A549 (cell line): ENCODE measurements around the gene SLC6A7.

Experiments
- CTCF ChIP-seq: fragments of >200 bp; sonication (Bioruptor Twin); formaldehyde crosslinking; IDR thresholded peaks from 3 replicates; pipeline ENCODE4 v1.5.1; 2016
- E2F6 ChIP-seq: IDR thresholded peaks from 2 replicates; pipeline ENCODE4 v1.6.1; 2012; ENCODE audit warnings: low read depth, borderline replicate concordance
- EP300 ChIP-seq, 2 experiments: fragments of >200 bp; sonication (Bioruptor Twin); formaldehyde crosslinking; IDR thresholded peaks; 2 replicates in 1 of 2; 3 replicates in 1 of 2; pipeline ENCODE4 v1.6.1; 2016 to 2017
- ESRRA ChIP-seq: fragments of 150-350 bp; IDR thresholded peaks from 2 replicates; pipeline ENCODE4 v1.6.1; 2014; ENCODE audit warnings: mild to moderate bottlenecking, low read length, borderline replicate concordance
- HMGXB4 ChIP-seq: fragments of 250-450 bp; sonication (Bioruptor Pico); IDR thresholded peaks from 2 replicates; pipeline ENCODE4 v1.5.0; 2021; ENCODE audit warnings: mild to moderate bottlenecking, moderate library complexity, borderline replicate concordance
- POLR2A ChIP-seq: IDR thresholded peaks from 2 replicates; pipeline ENCODE4 v1.6.1; 2012; ENCODE audit warnings: mild to moderate bottlenecking, low read length
- RFX5 ChIP-seq: fragments of 450-650 bp; IDR thresholded peaks from 2 replicates; pipeline ENCODE4 v1.7.1; 2014; ENCODE audit warnings: antibody characterized with exemption, mild to moderate bottlenecking, moderate library complexity

GRCh38 chr5:150166037-150166649 lies 23.7 kb upstream of the SLC6A7 start:
- TF ChIP-seq POLR2A (no peak), HMGXB4 (CRISPR knock-in tag) (no peak), ESRRA (no peak), EP300 (IDR thresholded peaks at IDR 0.05) (no peak), CTCF (no peak), E2F6 (no peak), RFX5 (no peak)
